WI38 (cell line): ENCODE measurements around the gene GRM4.

ENCODE experiments used
- H3K4me3 ChIP-seq: 2 replicates; pipeline ENCODE4 v1.5.1; 2011; ENCODE audit warnings: low read depth, mild to moderate bottlenecking, control low read depth, low read length
- TF ChIP-seq, protein P1 (sequence below): IDR thresholded peaks from 2 replicates; pipeline ENCODE4 v1.5.1; 2012; ENCODE audit warnings: low read depth, mild to moderate bottlenecking, control low read depth, low read length

GRM4 gene

DNA sequence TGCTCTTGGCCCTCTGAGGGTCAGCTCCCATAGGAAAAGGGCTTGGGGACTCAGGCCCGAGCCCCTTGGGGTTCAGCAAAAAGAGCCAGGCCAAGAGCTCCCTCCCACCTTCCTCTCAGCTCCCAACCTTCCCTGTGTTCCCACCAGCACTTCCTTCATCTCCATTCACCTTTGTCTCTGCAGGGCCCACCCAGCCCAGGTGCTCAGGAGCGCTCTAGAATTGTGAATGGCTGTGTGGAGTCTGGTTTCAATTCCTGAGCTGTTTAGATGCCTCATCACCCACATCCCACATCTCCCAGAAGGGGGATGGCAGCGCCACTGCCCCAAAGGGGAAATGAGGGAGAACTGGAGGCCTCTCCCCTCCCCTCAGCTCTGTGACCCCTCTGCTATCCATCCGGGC lies 7.7 kb downstream of the GRM4 start:
- no peak overlapping the region for H3K4me3 ChIP-seq
- TF ChIP-seq, protein P1, sequence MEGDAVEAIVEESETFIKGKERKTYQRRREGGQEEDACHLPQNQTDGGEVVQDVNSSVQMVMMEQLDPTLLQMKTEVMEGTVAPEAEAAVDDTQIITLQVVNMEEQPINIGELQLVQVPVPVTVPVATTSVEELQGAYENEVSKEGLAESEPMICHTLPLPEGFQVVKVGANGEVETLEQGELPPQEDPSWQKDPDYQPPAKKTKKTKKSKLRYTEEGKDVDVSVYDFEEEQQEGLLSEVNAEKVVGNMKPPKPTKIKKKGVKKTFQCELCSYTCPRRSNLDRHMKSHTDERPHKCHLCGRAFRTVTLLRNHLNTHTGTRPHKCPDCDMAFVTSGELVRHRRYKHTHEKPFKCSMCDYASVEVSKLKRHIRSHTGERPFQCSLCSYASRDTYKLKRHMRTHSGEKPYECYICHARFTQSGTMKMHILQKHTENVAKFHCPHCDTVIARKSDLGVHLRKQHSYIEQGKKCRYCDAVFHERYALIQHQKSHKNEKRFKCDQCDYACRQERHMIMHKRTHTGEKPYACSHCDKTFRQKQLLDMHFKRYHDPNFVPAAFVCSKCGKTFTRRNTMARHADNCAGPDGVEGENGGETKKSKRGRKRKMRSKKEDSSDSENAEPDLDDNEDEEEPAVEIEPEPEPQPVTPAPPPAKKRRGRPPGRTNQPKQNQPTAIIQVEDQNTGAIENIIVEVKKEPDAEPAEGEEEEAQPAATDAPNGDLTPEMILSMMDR: no peak

DNA sequence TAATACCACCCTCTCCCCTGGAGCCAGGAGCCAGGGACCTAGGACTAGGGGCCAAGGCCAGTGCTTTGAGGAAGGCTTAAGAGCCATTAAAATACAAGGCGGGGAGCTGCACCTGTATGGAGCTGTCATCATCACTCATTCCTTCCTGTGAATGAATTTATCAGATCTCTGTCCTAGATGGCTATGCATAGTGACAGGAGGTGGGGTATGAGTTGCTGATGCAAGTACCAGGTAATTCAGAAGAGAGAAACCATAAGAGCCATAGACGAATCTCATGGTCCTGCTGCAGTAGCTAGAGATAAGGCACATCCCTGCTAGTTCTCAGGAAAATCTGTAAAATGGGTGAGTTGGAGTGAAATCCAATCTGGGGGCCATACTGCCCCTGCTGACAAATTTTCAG lies 10.3 kb downstream of the GRM4 start:
- TF ChIP-seq, protein P1: no peak
- H3K4me3 ChIP-seq: no peak overlapping the region

DNA sequence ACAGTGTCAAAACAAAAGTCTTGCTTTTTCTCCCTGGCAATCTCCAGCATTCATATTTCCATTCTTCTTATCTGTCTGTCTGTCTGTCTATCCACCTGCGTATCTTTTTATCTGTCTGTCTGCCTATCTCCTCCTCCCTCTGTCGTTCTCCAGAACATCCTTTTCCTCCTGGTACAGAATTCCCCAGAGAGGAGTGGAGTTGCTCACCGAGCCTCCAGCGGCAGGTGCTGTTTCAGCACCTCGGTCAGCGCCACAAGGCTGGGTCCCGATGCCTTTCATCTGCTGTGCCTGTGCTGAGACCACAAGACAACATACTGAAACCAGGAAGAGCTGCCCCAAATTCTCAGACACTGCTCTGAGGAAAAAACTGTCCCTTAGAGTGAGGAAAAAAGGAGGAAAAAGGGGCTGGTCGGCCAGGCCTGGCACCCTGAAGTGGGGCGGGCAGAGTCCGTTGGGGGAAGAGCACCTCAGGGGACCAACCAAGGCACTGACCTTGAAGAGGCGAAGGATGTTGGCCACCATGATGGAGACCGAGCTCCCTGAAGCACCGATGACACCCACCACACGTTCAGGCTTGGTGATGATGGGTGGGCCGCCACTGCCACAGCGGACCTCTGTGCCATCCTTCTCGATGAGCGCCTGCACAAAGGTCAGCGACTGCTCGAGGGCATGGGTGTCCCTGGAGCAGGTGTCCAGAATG lies 13.3 kb downstream of the GRM4 start:
- H3K4me3 ChIP-seq: no peak overlapping the region
- TF ChIP-seq, protein P1: no peak

DNA sequence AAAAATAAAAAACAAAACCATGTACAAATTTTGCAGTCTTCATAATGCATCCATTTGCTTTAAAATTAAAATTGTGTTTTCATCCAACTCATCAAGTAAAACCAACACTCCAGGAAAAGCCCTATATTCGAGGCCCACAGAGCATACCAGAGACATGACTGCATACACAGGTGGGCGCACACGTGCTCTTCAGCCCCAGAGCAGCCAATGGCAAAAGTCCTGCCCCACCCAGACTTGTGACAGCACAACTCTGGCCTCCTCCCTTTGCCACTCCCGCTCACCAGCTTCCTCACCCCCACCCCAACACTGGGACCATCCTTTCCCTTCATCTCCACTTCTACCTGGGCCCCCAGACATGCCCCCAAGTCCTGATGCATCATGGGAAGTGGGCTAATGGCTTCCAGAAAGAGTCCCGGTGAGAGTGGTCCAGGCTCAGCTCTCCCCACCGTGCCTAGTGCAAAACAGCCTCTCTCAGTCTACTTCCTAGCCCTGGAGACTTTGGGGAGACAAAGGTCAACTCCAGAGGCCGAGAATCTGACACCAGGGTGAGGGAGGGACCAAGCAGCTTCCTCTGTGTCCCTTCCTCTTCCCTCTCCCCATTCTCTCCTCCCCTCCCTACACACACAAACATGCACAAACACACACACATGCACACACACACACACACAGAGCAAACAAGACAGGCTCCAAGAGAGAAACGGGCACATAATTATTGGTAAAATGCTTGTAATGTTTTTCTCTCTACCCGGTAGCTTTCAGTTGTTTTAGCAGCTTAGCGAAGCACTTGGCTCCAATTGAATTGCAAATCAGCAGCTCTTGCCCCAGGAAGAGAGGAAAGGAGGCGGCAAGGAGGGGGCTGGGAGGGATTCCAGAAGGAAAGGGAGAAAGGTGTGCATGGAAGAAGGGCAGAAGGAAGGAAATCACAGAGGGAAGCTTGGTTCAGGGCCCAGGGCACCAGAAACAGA lies 14.3 kb downstream of the GRM4 start:
- no peak overlapping the region for H3K4me3 ChIP-seq
- TF ChIP-seq, protein P1: no peak

DNA sequence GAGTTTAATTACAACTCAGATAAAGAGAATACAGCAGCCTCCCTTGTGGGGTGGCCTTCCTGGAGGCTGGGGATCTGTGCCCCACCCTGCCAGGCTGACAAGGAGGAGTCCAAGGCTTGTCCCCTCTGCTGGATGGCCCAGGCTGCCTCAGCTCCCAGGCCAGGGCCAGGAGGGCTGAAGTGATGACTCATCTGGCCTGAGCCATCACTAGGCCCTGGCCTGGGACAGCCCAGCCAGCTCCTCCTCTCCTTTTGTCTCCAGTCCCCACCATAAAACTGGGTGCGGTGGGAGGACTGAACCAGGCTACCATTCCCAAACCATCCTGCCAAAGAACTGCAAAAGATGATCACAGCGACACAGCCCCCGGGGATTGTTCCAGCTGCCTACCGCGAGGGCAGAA lies 15.0 kb downstream of the GRM4 start:
- TF ChIP-seq, protein P1: no peak
- H3K4me3 ChIP-seq: no peak overlapping the region

DNA sequence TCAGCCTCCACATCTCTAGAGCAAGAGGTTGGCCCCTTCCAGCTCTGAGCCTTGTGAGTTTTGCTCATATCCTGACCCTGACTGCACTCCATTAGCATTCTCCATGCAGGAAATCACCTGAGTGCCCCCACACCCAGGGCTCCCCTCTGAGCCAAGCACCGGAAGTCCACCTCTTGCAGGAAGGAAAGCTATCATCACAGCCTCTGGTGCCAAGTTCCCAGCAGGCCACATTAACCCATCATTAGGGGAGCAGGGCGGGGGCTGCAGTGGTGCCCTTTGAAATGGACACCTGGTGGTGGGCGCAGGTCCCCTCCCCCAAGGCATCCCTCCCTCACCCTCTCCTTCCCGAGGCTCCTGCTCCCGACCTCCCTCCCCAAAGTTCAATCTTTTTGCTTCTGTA lies 16.1 kb downstream of the GRM4 start:
- TF ChIP-seq, protein P1: no peak

DNA sequence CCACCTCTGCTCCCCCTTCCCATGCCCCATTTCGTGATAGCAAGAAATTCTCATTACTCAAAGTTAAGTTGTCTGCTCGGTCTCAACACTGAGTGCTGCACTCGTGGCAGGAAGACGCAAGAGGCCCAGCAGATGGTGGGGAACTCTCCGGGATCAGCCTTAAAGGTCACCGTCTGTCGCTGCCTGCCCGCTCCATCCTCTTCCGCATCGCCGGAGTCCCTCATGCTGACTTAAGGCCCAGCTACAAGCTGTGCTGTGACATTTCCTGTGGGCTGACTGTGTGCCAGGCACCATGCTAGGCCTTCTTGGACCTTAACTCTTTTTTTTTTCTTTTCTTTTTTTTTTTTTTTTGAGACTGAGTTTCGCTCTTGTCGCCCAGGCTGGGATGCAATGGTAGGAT lies 17.8 kb downstream of the GRM4 start:
- TF ChIP-seq, protein P1: no peak
- no peak overlapping the region for H3K4me3 ChIP-seq

More for the DNA sequence above, 16.1 kb downstream of the GRM4 start:
- no peak overlapping the region for H3K4me3 ChIP-seq
